HepG2 (cell line): Measurements from ENCODE around the gene WDR43. TPM values are rescaled to one million over a fixed set of nuclear protein-coding genes. Genes with fewer than 3 reads are reported as not detected.

ENCODE experiments used
- ATAC-seq: fragments of 200-7000 bp; cut with Tn5 transposase; 3 replicates; pipeline ENCODE4 v1.9.1; 2020; ENCODE audit warnings: mild to moderate bottlenecking, moderate library complexity
- BruUV-seq: library from RNA; stranded (reverse); fragments of 400-500 nt; replicated peaks from 2 replicates; lab custom pipeline; 2021; lab: Mats Ljungman, UMichigan
- CTCF ChIA-PET: fragments of 300-600 bp; formaldehyde crosslinking; extraction: SDS; loops from one replicate; lab custom pipeline; 2021; ENCODE audit warnings: low total read pairs, inconsistent platforms, low intra/inter-chr PET ratio; lab: Yijun Ruan, JAX
- POLR2A ChIA-PET: fragments of 350-600 bp; sonication (Branson Sonifier 250); formaldehyde crosslinking; loops from one replicate; lab custom pipeline; 2020; ENCODE audit warnings: antibody characterized with exemption, inconsistent platforms; lab: Yijun Ruan, JAX
- DNase-seq: peaks from one replicate; pipeline ENCODE4 v3.0.0-alpha.2; 2015; ENCODE audit warnings: low spot score
- FAIRE-seq: peaks from 3 replicates; lab custom pipeline; 2011; peaks lifted over from hg19 to GRCh38; lab: Jason Lieb, UNC
- H2AFZ ChIP-seq: one replicate; pipeline ENCODE4 v1.6.1; 2011; ENCODE audit warnings: low read length, inconsistent platforms
- H3K27ac ChIP-seq: fragments of 300-600 bp; 3 replicates; pipeline ENCODE4 v1.8.0; 2011; ENCODE audit warnings: mixed run types, mild to moderate bottlenecking, mixed read lengths, low read length, inconsistent platforms; ENCODE audit not compliant: insufficient read depth; ENCODE audit errors: extremely low read length
- H3K27me3 ChIP-seq, 2 experiments: fragments of 200-600 bp in 1 of 2; 2 replicates in 1 of 2; 3 replicates in 1 of 2; pipeline versions ENCODE4 v1.6.0 to v1.8.0; 2011; ENCODE audit warnings: low read length in 2 of 2, mild to moderate bottlenecking in 2 of 2, moderate library complexity in 2 of 2, inconsistent platforms in 1 of 2; ENCODE audit not compliant: insufficient read depth in 2 of 2, control insufficient read depth in 1 of 2
- H3K36me3 ChIP-seq, 2 experiments: fragments of 200-600 bp in 1 of 2; replicated peaks in 1 of 2; 2 replicates in 1 of 2; 3 replicates in 1 of 2; pipeline versions ENCODE4 v1.5.1 to v1.8.0; 2011; ENCODE audit warnings: low read length in 2 of 2, inconsistent platforms in 1 of 2; ENCODE audit not compliant: insufficient read depth in 2 of 2, control insufficient read depth in 1 of 2
- H3K4me1 ChIP-seq: 2 replicates; pipeline ENCODE4 v1.5.1; 2012; ENCODE audit warnings: low read length, inconsistent platforms; ENCODE audit not compliant: insufficient read depth
- H3K4me2 ChIP-seq: 2 replicates; pipeline ENCODE4 v1.6.0; 2011; ENCODE audit warnings: low read depth, low read length, inconsistent platforms
- H3K4me3 ChIP-seq, 3 experiments: fragments of 200-600 bp in 1 of 3; sonication (generic), shearing (Covaris generic) in 1 of 3; replicated peaks in 1 of 3; 2 replicates each; pipeline ENCODE4 v1.5.1; 2011 to 2016; ENCODE audit warnings: low read length in 3 of 3, inconsistent platforms in 2 of 3, low read depth in 2 of 3, mild to moderate bottlenecking in 2 of 3, control low read depth in 1 of 3, mixed read lengths in 1 of 3; ENCODE audit not compliant: insufficient read depth in 1 of 3
- H3K79me2 ChIP-seq: one replicate; pipeline ENCODE4 v1.6.1; 2011; ENCODE audit warnings: low read length, inconsistent platforms; ENCODE audit not compliant: insufficient read depth
- H3K9ac ChIP-seq: 2 replicates; pipeline ENCODE4 v1.6.0; 2011; ENCODE audit warnings: mild to moderate bottlenecking, low read depth, low read length, inconsistent platforms; ENCODE audit not compliant: insufficient read depth
- H3K9me3 ChIP-seq: 2 replicates; pipeline ENCODE4 v1.5.1; 2012; ENCODE audit warnings: mild to moderate bottlenecking, low read length
- H4K20me1 ChIP-seq: 2 replicates; pipeline ENCODE4 v1.6.0; 2011; ENCODE audit warnings: inconsistent platforms, mild to moderate bottlenecking, low read length, moderate library complexity; ENCODE audit not compliant: insufficient read depth
- CHCHD3 ChIP-seq: sonication (generic); formaldehyde crosslinking; IDR thresholded peaks from 2 replicates; pipeline ENCODE4 v1.8.0; 2022; ENCODE audit warnings: mild to moderate bottlenecking, missing genetic modification reagents, moderate library complexity
- E2F2 ChIP-seq: sonication (generic); formaldehyde crosslinking; IDR thresholded peaks from 2 replicates; pipeline ENCODE4 v1.4.0; 2020; ENCODE audit warnings: missing genetic modification reagents, borderline replicate concordance
- ESRRA ChIP-seq: sonication (generic); formaldehyde crosslinking; IDR thresholded peaks from 2 replicates; pipeline ENCODE4 v1.5.1; 2020; ENCODE audit warnings: mild to moderate bottlenecking, low read depth, missing genetic modification reagents
- HNRNPK ChIP-seq: fragments of 200-400 bp; formaldehyde crosslinking; IDR thresholded peaks from 2 replicates; pipeline ENCODE4 v1.6.1; 2018; ENCODE audit warnings: low read length, low read depth, moderate library complexity, mild to moderate bottlenecking; ENCODE audit not compliant: poor library complexity, severe bottlenecking
- NKX3-1 ChIP-seq: sonication (generic); formaldehyde crosslinking; IDR thresholded peaks from 2 replicates; pipeline ENCODE4 v1.5.0; 2020; ENCODE audit warnings: missing genetic modification reagents
- PCBP2 ChIP-seq: fragments of 200-400 bp; formaldehyde crosslinking; optimal IDR thresholded peaks from 2 replicates; pipeline ENCODE3; 2018; ENCODE audit warnings: low read length, low read depth; ENCODE audit not compliant: poor library complexity, severe bottlenecking
- RXRB ChIP-seq: IDR thresholded peaks from 2 replicates; pipeline ENCODE4 v1.6.1; 2016; ENCODE audit warnings: borderline replicate concordance, missing genetic modification reagents, missing compliant biosample characterization
- SMAD1 ChIP-seq: sonication (generic); formaldehyde crosslinking; IDR thresholded peaks from 2 replicates; pipeline ENCODE4 v1.4.0; 2020; ENCODE audit warnings: missing genetic modification reagents, low read depth, mild to moderate bottlenecking, borderline replicate concordance
- TERF1 ChIP-seq: sonication (generic); formaldehyde crosslinking; IDR thresholded peaks from 2 replicates; pipeline ENCODE4 v1.8.0; 2022; ENCODE audit warnings: mild to moderate bottlenecking, missing genetic modification reagents, moderate library complexity
- ZFP36L1 ChIP-seq: sonication (generic); formaldehyde crosslinking; IDR thresholded peaks from 2 replicates; pipeline ENCODE4 v1.8.0; 2022; ENCODE audit warnings: mild to moderate bottlenecking, missing genetic modification reagents, moderate library complexity
- ZNF280B ChIP-seq: sonication (generic); formaldehyde crosslinking; IDR thresholded peaks from 2 replicates; pipeline ENCODE4 v1.5.0; 2020; ENCODE audit warnings: missing genetic modification reagents, mild to moderate bottlenecking, borderline replicate concordance
- ZNF563 ChIP-seq: sonication (generic); formaldehyde crosslinking; IDR thresholded peaks from 2 replicates; pipeline ENCODE4 v1.8.0; 2022; ENCODE audit warnings: mild to moderate bottlenecking, moderate library complexity, missing genetic modification reagents
- ZNF577 ChIP-seq: sonication (generic); formaldehyde crosslinking; IDR thresholded peaks from 2 replicates; pipeline ENCODE4 v1.4.0; 2020; ENCODE audit warnings: mild to moderate bottlenecking, low read depth, missing genetic modification reagents, borderline replicate concordance
- ZNF615 ChIP-seq: sonication (generic); formaldehyde crosslinking; IDR thresholded peaks from 2 replicates; pipeline ENCODE4 v1.5.0; 2020; ENCODE audit warnings: mild to moderate bottlenecking, missing genetic modification reagents, borderline replicate concordance
- ZNF691 ChIP-seq: sonication (generic); formaldehyde crosslinking; IDR thresholded peaks from 2 replicates; pipeline ENCODE4 v1.4.0; 2020; ENCODE audit warnings: missing genetic modification reagents, low read depth, mild to moderate bottlenecking, borderline replicate concordance
- WGBS: methylation state at CpG from one replicate; pipeline ENCODE4 v1.1.6; 2017; ENCODE audit warnings: low lambda C conversion rate; 5-methylcytosine and 5-hydroxymethylcytosine counted together
- in situ Hi-C: cut with HindIII; loops from 2 replicates; pipeline ENCODE4 v1.10.0; 2017; ENCODE audit warnings: low pct_unique_long_range_greater_than_20kb; ENCODE audit not compliant: extremely low pct_ligation_motif_present
- intact Hi-C: fragments of 100-400 bp; cut with micrococcal nuclease; formaldehyde crosslinking; loops from one replicate; pipeline ENCODE4 v1.10.0; 2022; ENCODE audit not compliant: unreplicated experiment
- polyA plus RNA-seq, 8 experiments: library from polyadenylated mRNA; depleted of rRNA in 3 of 8; stranded (reverse) in 7 of 8; unstranded in 1 of 8; fragments of >200 nt; fragmentation: Illumina TruSeq in 4 of 8; extraction: Trizol in 4 of 8; gene quantifications; 2 replicates each; pipeline versions ENCODE4 v1.2.1 to v1.2.3, GENCODE V29; 2011 to 2016; ENCODE audit warnings: low read depth in 4 of 8, missing spikeins in 1 of 8, mixed read lengths in 1 of 8; ENCODE audit not compliant: insufficient read depth in 1 of 8
- total RNA-seq, 5 experiments: library from RNA; depleted of rRNA; stranded (reverse); fragments of >200 nt; fragmentation: Illumina TruSeq; extraction: Trizol; gene quantifications; 2 replicates each; pipeline ENCODE4 v1.2.3, GENCODE V29; 2016; ENCODE audit warnings: low read depth in 1 of 5

WDR43 gene
- total and polyA plus RNA-seq, 2 of the 13 experiments (the other 11 are each of a cell fraction or from before 2014, with no cell fraction given): 121 to 167 TPM

- POLR2A ChIA-PET: no interaction called here
- Histone ChIP-seq H4K20me1 (no peaks in the 10 kb centered on the region), H3K36me3 (no peaks in the 10 kb centered on the region), H3K27me3 (peaks cover 0 to 8% of the 10 kb centered on the region in 2 experiments; a peak in 3 of 5 replicates), H3K4me1 (no peaks in the 10 kb centered on the region), H3K27ac (no peak overlapping the region), H3K9ac (no peak overlapping the region), H3K4me3 (no peak overlapping the region), H3K79me2 (no peaks in the 10 kb centered on the region), H2AFZ (no peak overlapping the region), H3K4me2 (no peak overlapping the region), H3K9me3 (no peaks in the 10 kb centered on the region)
- CTCF ChIA-PET: no interaction called here
- WGBS: 10% methylated on average over 1 of the region's 1 CpG
- ATAC-seq: no peak
- BruUV-seq: no TSS peak
- in situ Hi-C loops (loop anchor here (25.0 kb wide), 1 partner anchor 1100 kb away; no protein-coding TSS in a partner anchor), intact Hi-C loops (no loop called here)
- no peak for DNase-seq
- FAIRE-seq: no peak
- no peak for TF ChIP-seq SMAD1 (CRISPR knock-in tag)
- no peak for TF ChIP-seq E2F2
- no peak for TF ChIP-seq ZNF563 (CRISPR knock-in tag)
- peak; percentile 74 for TF ChIP-seq HNRNPK
- TF ChIP-seq TERF1 (CRISPR knock-in tag): no peak
- TF ChIP-seq CHCHD3 (CRISPR knock-in tag): no peak
- TF ChIP-seq ESRRA (CRISPR knock-in tag): no peak
- peak; percentile 76 for TF ChIP-seq PCBP2
- TF ChIP-seq ZNF280B (CRISPR knock-in tag): no peak
- TF ChIP-seq ZNF691 (CRISPR knock-in tag): no peak
- no peak for TF ChIP-seq RXRB (CRISPR knock-in tag)
- no peak for TF ChIP-seq ZFP36L1
- TF ChIP-seq NKX3-1 (CRISPR knock-in tag): no peak
- TF ChIP-seq ZNF615 (CRISPR knock-in tag): no peak
- TF ChIP-seq ZNF577 (CRISPR knock-in tag): no peak
These were observed 68.0 kb downstream of the WDR43 start for GRCh38 chr2:28962505-28962904.
